ENCODE data around the gene SOX11.

SOX11 gene

DNA sequence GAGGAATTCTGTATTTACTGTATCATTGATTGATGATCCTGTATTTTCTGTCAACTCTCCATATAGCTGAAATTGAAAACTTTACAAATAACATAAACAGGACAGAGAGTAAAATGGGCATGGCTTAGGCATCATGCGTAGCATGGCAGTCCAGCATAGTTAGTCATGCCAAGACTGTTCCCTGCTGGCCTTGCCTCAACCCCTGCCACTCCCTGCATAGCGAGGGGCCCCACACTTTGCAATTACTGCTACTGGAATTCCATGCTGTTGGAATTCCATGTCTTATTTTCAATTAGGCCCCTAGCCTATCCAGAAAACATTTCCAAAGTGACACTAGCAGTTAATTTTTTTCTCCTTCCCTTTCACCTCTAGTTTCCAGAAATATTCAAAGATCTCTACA, 15.1 kb upstream of the SOX11 start:
- no peak for DNase-seq (ENCODE audit: extremely low spot score)
- ChIA-PET CTCF (no interaction called here), POLR2A (interaction anchor here (0.6 kb wide), 1 partner anchor 399 kb away, joined by 3 read pairs; no protein-coding TSS in a partner anchor)
- no peak for TF ChIP-seq SUZ12 (IDR thresholded peaks at IDR 0.05)
- no peak for TF ChIP-seq TARDBP (IDR thresholded peaks at IDR 0.05)
- TF ChIP-seq L3MBTL2 (conservative IDR thresholded peaks at IDR 0.05) = no peak
- no peak for TF ChIP-seq SP1 (IDR thresholded peaks at IDR 0.05)
- no peak for TF ChIP-seq BHLHE40 (IDR thresholded peaks at IDR 0.05; ENCODE audit: borderline replicate concordance)
- no peak for TF ChIP-seq HDGF (IDR thresholded peaks at IDR 0.05; ENCODE audit: borderline replicate concordance)
- TF ChIP-seq LEF1 (IDR thresholded peaks at IDR 0.05; ENCODE audit: borderline replicate concordance) = no peak

DNA sequence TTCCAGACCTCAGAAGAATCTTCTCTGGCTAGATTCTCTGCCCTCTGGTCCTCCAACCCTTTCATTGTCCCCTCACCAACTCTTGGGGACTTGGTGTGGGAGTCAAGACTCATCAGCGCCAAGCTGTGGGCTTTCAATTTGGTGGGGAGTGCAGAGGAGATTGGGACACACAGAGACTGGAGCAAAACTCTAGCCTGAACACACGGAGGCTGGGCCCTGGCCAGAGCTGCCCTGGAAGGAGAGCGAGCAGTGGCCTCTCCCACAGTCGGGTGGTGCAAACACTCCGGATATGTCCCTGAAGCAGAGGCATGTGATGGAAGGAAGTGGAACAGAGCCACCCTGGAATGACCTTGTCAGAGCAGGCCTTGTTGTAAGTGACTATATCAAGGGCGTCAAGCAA, 8.7 kb upstream of the SOX11 start:
- no peak for DNase-seq (ENCODE audit: extremely low spot score)
- no peak for TF ChIP-seq ARNT (IDR thresholded peaks at IDR 0.05)
- no peak for TF ChIP-seq ZNF384 (IDR thresholded peaks at IDR 0.05)
- no peak for TF ChIP-seq FOXA1 (IDR thresholded peaks at IDR 0.05)
- TF ChIP-seq ELF4 (IDR thresholded peaks at IDR 0.05) = no peak
- TF ChIP-seq BHLHE40 (IDR thresholded peaks at IDR 0.05; ENCODE audit: borderline replicate concordance) = no peak
- ChIA-PET POLR2A (no interaction called here), CTCF (no interaction called here)

DNA sequence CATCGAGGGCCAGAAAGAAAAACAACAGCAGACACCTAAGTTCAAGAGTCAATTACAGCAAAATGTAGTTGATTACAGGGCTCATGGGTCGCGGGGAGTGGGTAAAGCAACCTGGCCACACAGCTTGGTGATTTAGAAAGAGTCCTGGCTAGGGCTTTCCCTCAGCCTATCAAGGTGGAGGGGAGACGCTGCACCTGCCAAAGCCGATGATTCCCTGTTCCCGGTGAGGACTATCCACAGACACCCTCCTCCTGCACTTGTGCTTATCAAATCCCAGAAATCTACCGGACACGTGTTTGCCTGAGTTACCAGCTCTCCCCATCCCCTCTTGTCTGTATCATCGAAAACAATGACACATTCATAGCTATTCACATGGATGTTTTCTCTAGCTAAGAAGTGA, 7.0 kb upstream of the SOX11 start:
- TF ChIP-seq FOXA1 (IDR thresholded peaks at IDR 0.05) = no peak
- no peak for TF ChIP-seq SP1 (IDR thresholded peaks at IDR 0.05)
- TF ChIP-seq FOXM1 (IDR thresholded peaks at IDR 0.05; ENCODE audit: borderline replicate concordance) = no peak
- no peak for TF ChIP-seq ARNT (IDR thresholded peaks at IDR 0.05)
- TF ChIP-seq ELF4 (IDR thresholded peaks at IDR 0.05) = no peak
- TF ChIP-seq L3MBTL2 (conservative IDR thresholded peaks at IDR 0.05) = no peak
- TF ChIP-seq LEF1 (IDR thresholded peaks at IDR 0.05; ENCODE audit: borderline replicate concordance) = no peak
- no peak for TF ChIP-seq TARDBP (IDR thresholded peaks at IDR 0.05)
- TF ChIP-seq, protein P1, sequence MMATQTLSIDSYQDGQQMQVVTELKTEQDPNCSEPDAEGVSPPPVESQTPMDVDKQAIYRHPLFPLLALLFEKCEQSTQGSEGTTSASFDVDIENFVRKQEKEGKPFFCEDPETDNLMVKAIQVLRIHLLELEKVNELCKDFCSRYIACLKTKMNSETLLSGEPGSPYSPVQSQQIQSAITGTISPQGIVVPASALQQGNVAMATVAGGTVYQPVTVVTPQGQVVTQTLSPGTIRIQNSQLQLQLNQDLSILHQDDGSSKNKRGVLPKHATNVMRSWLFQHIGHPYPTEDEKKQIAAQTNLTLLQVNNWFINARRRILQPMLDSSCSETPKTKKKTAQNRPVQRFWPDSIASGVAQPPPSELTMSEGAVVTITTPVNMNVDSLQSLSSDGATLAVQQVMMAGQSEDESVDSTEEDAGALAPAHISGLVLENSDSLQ (IDR thresholded peaks at IDR 0.05) = no peak
- TF ChIP-seq BHLHE40 (IDR thresholded peaks at IDR 0.05; ENCODE audit: borderline replicate concordance) = no peak
- ChIA-PET POLR2A (no interaction called here), CTCF (no interaction called here)
- DNase-seq (ENCODE audit: extremely low spot score) = no peak

- DNase-seq (ENCODE audit: extremely low spot score) = no peak
- CTCF ChIA-PET = no interaction called here
- TF ChIP-seq BHLHE40 (IDR thresholded peaks at IDR 0.05; ENCODE audit: borderline replicate concordance) = no peak
- no peak for TF ChIP-seq FOXM1 (IDR thresholded peaks at IDR 0.05; ENCODE audit: borderline replicate concordance)
- TF ChIP-seq FOXK2 (IDR thresholded peaks at IDR 0.05) = no peak
- TF ChIP-seq L3MBTL2 (conservative IDR thresholded peaks at IDR 0.05) = no peak
- TF ChIP-seq HDGF (IDR thresholded peaks at IDR 0.05; ENCODE audit: borderline replicate concordance) = no peak
- no peak for TF ChIP-seq ZNF384 (IDR thresholded peaks at IDR 0.05)
- no peak for TF ChIP-seq SP1 (IDR thresholded peaks at IDR 0.05)
- no peak for TF ChIP-seq TARDBP (IDR thresholded peaks at IDR 0.05)
- TF ChIP-seq, protein P1 (IDR thresholded peaks at IDR 0.05) = no peak
- no peak for TF ChIP-seq ELF4 (IDR thresholded peaks at IDR 0.05)
Observed at GRCh38 chr2:5686068-5686467, 6.1 kb upstream of the SOX11 start.

GRCh38 chr2:5686536-5686935, 5.6 kb upstream of the SOX11 start:
- TF ChIP-seq HDGF (IDR thresholded peaks at IDR 0.05; ENCODE audit: borderline replicate concordance) = no peak
- no peak for TF ChIP-seq NFRKB (IDR thresholded peaks at IDR 0.05)
- TF ChIP-seq ELF4 (IDR thresholded peaks at IDR 0.05) = no peak
- TF ChIP-seq ARNT (IDR thresholded peaks at IDR 0.05) = no peak
- TF ChIP-seq L3MBTL2 (conservative IDR thresholded peaks at IDR 0.05) = no peak
- no peak for TF ChIP-seq LEF1 (IDR thresholded peaks at IDR 0.05; ENCODE audit: borderline replicate concordance)
- TF ChIP-seq CTBP1 (IDR thresholded peaks at IDR 0.05; ENCODE audit: borderline replicate concordance) = no peak
- TF ChIP-seq ZNF384 (IDR thresholded peaks at IDR 0.05) = no peak
- no peak for TF ChIP-seq SUZ12 (IDR thresholded peaks at IDR 0.05)
- TF ChIP-seq, protein P1 (IDR thresholded peaks at IDR 0.05) = no peak
- TF ChIP-seq FOXM1 (IDR thresholded peaks at IDR 0.05; ENCODE audit: borderline replicate concordance) = no peak
- no peak for TF ChIP-seq TARDBP (IDR thresholded peaks at IDR 0.05)
- no peak for TF ChIP-seq SP1 (IDR thresholded peaks at IDR 0.05)
- no peak for TF ChIP-seq FOXK2 (IDR thresholded peaks at IDR 0.05)
- TF ChIP-seq BHLHE40 (IDR thresholded peaks at IDR 0.05; ENCODE audit: borderline replicate concordance) = no peak
- TF ChIP-seq FOXA1 (IDR thresholded peaks at IDR 0.05) = no peak
- ChIA-PET CTCF (no interaction called here), POLR2A (no interaction called here)
- no peak for DNase-seq (ENCODE audit: extremely low spot score)

More at GRCh38 chr2:5686068-5686467, 6.1 kb upstream of the SOX11 start:
- POLR2A ChIA-PET = no interaction called here

DNA sequence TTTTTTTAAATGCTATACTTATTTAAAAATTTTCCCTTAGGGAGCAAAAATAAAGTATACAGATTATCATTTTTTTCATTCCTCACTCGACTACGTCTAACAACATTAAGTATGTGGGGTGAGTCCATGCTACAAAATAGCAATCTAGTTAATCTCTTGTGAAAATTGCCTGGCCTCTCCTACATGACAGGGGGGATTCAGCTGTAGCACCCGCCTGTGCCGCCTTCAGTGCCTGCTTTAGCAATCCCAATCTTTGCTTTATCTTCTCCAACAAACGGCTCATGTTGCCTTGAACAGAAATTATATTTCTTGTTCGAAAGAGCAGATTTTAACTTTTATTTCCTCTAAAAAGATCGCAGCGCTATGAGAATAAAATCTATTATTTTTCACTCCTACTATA, 2.4 kb upstream of the SOX11 start:
- ChIA-PET POLR2A (no interaction called here), CTCF (no interaction called here)
- TF ChIP-seq FOXK2 (IDR thresholded peaks at IDR 0.05) = no peak
- no peak for TF ChIP-seq CTBP1 (IDR thresholded peaks at IDR 0.05; ENCODE audit: borderline replicate concordance)
- TF ChIP-seq FOXM1 (IDR thresholded peaks at IDR 0.05; ENCODE audit: borderline replicate concordance) = no peak
- TF ChIP-seq FOXA1 (IDR thresholded peaks at IDR 0.05) = no peak
- TF ChIP-seq SUZ12 (IDR thresholded peaks at IDR 0.05) = no peak
- TF ChIP-seq L3MBTL2 (conservative IDR thresholded peaks at IDR 0.05) = no peak
- TF ChIP-seq HDGF (IDR thresholded peaks at IDR 0.05; ENCODE audit: borderline replicate concordance) = no peak
- no peak for TF ChIP-seq LEF1 (IDR thresholded peaks at IDR 0.05; ENCODE audit: borderline replicate concordance)
- no peak for TF ChIP-seq ELF4 (IDR thresholded peaks at IDR 0.05)
- TF ChIP-seq BHLHE40 (IDR thresholded peaks at IDR 0.05; ENCODE audit: borderline replicate concordance) = no peak
- TF ChIP-seq SP1 (IDR thresholded peaks at IDR 0.05) = no peak
- no peak for TF ChIP-seq TARDBP (IDR thresholded peaks at IDR 0.05)
- TF ChIP-seq NFRKB (IDR thresholded peaks at IDR 0.05) = no peak
- TF ChIP-seq ZNF384 (IDR thresholded peaks at IDR 0.05) = no peak
- TF ChIP-seq, protein P1 (IDR thresholded peaks at IDR 0.05) = no peak
- no peak for DNase-seq (ENCODE audit: extremely low spot score)
